Esophagus muscularis mucosa (tissue), 4 donors: ENCODE measurements around the gene BZW2.

ENCODE experiments used
- CTCF ChIP-seq, 3 experiments: fragments of 200-600 bp in 2 of 3; fragments of 450-650 bp in 1 of 3; sonication (generic) in 2 of 3; IDR thresholded peaks; one replicate each; pipeline ENCODE4 v1.5.1; 2017 to 2019; ENCODE audit warnings: antibody characterized with exemption in 3 of 3, mild to moderate bottlenecking in 2 of 3, moderate library complexity in 1 of 3
- EP300 ChIP-seq: sonication (generic); formaldehyde crosslinking; IDR thresholded peaks from one replicate; pipeline ENCODE4 v1.6.1; 2017; ENCODE audit warnings: antibody characterized with exemption
- POLR2A ChIP-seq: fragments of 450-650 bp; IDR thresholded peaks from one replicate; pipeline ENCODE4 v1.6.1; 2017; ENCODE audit warnings: antibody characterized with exemption, moderate library complexity, mild to moderate bottlenecking, low read depth

DNA sequence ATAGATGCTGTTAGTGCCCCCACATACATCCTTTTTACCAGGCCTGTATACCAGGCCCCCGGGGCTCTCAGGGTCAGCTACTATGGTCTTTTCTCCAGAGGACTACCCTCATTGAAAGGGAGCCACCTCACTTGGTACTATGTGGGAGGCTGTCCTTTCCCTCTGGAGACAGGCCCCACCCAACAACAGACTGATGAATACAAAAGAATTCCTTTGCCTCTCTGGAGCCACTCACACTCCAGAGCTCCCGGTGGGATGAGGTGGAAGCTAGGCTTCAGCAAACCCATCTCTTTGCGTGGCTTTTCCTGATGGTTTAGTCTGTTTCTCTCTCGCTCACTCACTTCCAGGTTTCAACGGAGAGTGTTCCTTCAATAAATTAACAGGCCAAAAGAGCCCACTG lies 30.8 kb upstream of the BZW2 start:
- TF ChIP-seq POLR2A, result no peak
- TF ChIP-seq CTCF (IDR thresholded peaks at IDR 0.05), result no peak
- no peak for TF ChIP-seq EP300
